MM.1S (cell line): ENCODE data around the gene PLCD4.

Source experiments
- EZH2 ChIP-seq: fragments of 300-600 bp; sonication (generic); optimal IDR thresholded peaks from 2 replicates; pipeline ENCODE3; 2017; ENCODE audit warnings: low read depth, mild to moderate bottlenecking, antibody characterized with exemption, low read length, mixed read lengths
- TF ChIP-seq, protein P1 (sequence below): fragments of 300-600 bp; sonication (generic); IDR thresholded peaks from 2 replicates; pipeline ENCODE4 v1.5.1; 2016; ENCODE audit warnings: antibody characterized with exemption, low read length, mixed read lengths

DNA sequence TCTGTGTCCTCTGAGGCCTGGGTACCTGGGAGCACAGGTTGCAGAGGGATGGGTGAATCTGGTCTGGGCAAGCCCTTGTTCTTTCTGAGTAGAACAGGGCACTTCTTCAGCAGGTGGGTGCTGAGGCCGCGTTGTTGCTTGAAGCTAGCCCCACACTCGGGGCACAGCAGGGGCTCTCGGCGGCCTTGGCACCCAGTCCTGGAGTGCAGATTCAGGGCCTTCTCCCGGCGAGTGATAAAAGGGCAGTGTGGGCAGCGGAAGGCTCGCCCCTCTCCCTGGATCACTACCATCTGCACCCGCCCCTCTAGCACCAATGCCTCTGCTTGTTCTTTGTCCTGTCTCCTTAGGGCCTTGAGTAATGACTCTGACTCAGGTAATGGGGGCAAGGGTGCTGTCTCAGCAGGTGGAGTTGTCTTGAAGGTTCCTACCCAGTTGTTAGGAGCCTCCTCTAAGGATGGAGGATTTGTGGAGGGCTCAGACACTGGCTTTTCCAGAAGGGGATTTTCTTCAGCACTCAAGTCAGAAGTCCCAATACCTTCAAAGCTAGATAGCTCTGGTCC lies 36.1 kb downstream of the PLCD4 start:
- no peak for TF ChIP-seq EZH2
- TF ChIP-seq, protein P1, sequence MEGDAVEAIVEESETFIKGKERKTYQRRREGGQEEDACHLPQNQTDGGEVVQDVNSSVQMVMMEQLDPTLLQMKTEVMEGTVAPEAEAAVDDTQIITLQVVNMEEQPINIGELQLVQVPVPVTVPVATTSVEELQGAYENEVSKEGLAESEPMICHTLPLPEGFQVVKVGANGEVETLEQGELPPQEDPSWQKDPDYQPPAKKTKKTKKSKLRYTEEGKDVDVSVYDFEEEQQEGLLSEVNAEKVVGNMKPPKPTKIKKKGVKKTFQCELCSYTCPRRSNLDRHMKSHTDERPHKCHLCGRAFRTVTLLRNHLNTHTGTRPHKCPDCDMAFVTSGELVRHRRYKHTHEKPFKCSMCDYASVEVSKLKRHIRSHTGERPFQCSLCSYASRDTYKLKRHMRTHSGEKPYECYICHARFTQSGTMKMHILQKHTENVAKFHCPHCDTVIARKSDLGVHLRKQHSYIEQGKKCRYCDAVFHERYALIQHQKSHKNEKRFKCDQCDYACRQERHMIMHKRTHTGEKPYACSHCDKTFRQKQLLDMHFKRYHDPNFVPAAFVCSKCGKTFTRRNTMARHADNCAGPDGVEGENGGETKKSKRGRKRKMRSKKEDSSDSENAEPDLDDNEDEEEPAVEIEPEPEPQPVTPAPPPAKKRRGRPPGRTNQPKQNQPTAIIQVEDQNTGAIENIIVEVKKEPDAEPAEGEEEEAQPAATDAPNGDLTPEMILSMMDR: no peak
